Activated T-helper 1 cell treated with anti-CD3 and anti-CD28 coated beads, Interleukin-12 subunit alpha, Interleukin-12 subunit beta, Interleukin-2, Interleukin-4 antibody, amounts not matched to agents 30 ng/mL and 10 ng/mL and 1 ng/mL, durations not matched to agents 14 hours and 24 hours and 36 hours (primary cell): ENCODE data around the gene ARHGAP31. TPM values are rescaled to one million over a fixed set of nuclear protein-coding genes. Genes with fewer than 3 reads are reported as not detected.
"Not testable (repeated sequence)": the region's sequence is repeated elsewhere in the genome, so short reads cannot be mapped to it uniquely, and the experiment has no call there.

Experiments used
- DNase-seq: peaks from one replicate; pipeline ENCODE4 v3.0.0; 2021; ENCODE audit warnings: low spot score
- H3K27ac Mint-ChIP-seq: one replicate; pipeline ENCODE4 v1.8.0; 2021; ENCODE audit warnings: mild to moderate bottlenecking, mixed read lengths
- H3K27me3 Mint-ChIP-seq: one replicate; pipeline ENCODE4 v1.8.0; 2022; ENCODE audit warnings: mild to moderate bottlenecking, moderate library complexity, mixed read lengths; ENCODE audit not compliant: insufficient read depth
- H3K36me3 Mint-ChIP-seq: one replicate; pipeline ENCODE4 v1.8.0; 2021; ENCODE audit warnings: low read depth, mixed read lengths
- H3K4me1 Mint-ChIP-seq: one replicate; pipeline ENCODE4 v1.8.0; 2021; ENCODE audit warnings: low read depth, mixed read lengths
- H3K4me3 Mint-ChIP-seq: one replicate; pipeline ENCODE4 v1.8.0; 2021; ENCODE audit warnings: mild to moderate bottlenecking, moderate library complexity, mixed read lengths
- H3K9me3 Mint-ChIP-seq: one replicate; pipeline ENCODE4 v1.8.0; 2021; ENCODE audit warnings: mixed read lengths
- intact Hi-C: fragments of 100-400 bp; cut with micrococcal nuclease; formaldehyde crosslinking; loops from one replicate; pipeline ENCODE4 v1.15.1; 2024
- total RNA-seq: library from RNA; stranded (reverse); gene quantifications from 2 replicates; pipeline ENCODE4 v1.2.3, GENCODE V29; 2022

Gene ARHGAP31, protein sequence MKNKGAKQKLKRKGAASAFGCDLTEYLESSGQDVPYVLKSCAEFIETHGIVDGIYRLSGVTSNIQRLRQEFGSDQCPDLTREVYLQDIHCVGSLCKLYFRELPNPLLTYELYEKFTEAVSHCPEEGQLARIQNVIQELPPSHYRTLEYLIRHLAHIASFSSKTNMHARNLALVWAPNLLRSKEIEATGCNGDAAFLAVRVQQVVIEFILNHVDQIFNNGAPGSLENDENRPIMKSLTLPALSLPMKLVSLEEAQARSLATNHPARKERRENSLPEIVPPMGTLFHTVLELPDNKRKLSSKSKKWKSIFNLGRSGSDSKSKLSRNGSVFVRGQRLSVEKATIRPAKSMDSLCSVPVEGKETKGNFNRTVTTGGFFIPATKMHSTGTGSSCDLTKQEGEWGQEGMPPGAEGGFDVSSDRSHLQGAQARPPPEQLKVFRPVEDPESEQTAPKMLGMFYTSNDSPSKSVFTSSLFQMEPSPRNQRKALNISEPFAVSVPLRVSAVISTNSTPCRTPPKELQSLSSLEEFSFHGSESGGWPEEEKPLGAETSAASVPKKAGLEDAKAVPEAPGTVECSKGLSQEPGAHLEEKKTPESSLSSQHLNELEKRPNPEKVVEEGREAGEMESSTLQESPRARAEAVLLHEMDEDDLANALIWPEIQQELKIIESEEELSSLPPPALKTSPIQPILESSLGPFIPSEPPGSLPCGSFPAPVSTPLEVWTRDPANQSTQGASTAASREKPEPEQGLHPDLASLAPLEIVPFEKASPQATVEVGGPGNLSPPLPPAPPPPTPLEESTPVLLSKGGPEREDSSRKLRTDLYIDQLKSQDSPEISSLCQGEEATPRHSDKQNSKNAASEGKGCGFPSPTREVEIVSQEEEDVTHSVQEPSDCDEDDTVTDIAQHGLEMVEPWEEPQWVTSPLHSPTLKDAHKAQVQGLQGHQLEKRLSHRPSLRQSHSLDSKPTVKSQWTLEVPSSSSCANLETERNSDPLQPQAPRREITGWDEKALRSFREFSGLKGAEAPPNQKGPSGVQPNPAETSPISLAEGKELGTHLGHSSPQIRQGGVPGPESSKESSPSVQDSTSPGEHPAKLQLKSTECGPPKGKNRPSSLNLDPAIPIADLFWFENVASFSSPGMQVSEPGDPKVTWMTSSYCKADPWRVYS (N-terminal part only)
- 7.5 and 8.0 TPM in 2 replicates for total RNA-seq

DNA sequence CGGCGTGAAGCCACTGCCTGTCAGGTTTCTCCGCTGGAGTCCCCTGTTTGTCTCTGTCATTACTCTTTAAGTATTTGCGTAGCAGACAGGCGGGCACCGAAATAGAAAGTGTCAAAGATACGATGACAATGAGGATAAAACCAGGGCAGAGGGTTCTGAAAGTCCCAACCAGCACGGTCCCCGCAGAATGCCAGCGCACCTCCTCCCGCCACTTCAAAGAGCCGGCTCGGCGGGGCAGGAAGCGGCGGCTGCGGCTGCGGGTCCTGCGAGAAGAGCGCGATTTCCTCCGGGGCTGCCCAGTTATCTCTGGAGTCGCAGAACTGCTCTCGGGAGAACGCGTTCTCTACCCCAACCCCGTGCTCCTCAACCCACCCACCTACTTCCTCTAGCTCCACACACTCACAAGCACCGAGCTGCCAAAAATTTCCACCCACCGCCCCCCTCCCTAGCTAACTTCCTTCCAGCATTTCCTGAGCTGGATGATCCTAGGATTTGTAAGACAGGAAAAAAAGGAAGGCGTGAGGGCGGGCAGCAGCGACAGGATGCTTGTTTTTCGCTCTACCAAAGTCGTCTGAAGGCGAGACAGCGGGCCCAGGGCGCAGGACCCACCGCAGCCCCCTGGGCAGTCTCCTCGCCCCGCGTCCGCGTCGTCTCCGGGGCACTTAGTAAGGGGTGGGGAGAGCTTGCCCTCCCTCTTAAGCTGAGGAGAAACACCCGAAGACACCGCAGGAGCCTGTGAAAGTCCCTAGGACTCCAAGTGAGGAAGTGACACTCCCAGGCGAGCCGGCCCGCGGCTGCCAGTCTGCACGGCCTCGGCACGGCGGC is at the start of gene ARHGAP31:
Gene ARHGAP31 (plus strand): TSS at position 513 of the 825 bp plus-strand sequence. CDS start 522 bp downstream, outside the sequence.
- intact Hi-C loops, result loop anchor here (1.0 to 5.0 kb wide), 11 partner anchors 19 to 1053 kb away; partner anchors contain the start of genes COX17, GSK3B, LRRC58 and TIMMDC1
- H3K4me1 Mint-ChIP-seq, result peaks cover 55% of the 10 kb centered on the region
- peaks cover 15% of the 10 kb centered on the region for H3K36me3 Mint-ChIP-seq
- peak within 1 kb of the TSS; percentile 85 for H3K4me3 Mint-ChIP-seq
- DNase-seq, result peak; percentile 82
- peak within 1 kb of the TSS; percentile 78 for H3K27ac Mint-ChIP-seq
- H3K9me3 Mint-ChIP-seq, result no peaks in the 10 kb centered on the region
- H3K27me3 Mint-ChIP-seq, result peaks cover 42% of the 10 kb centered on the region

GRCh38 chr3:119245778-119246177 is 48.4 kb upstream of the ARHGAP31 start:
- H3K27ac Mint-ChIP-seq, result no peak overlapping the region
- no peaks in the 10 kb centered on the region for H3K36me3 Mint-ChIP-seq
- intact Hi-C loops, result no loop called here
- no peak overlapping the region for H3K4me3 Mint-ChIP-seq
- peaks cover 7% of the 10 kb centered on the region for H3K4me1 Mint-ChIP-seq
- H3K9me3 Mint-ChIP-seq, result peaks cover 24% of the 10 kb centered on the region
- H3K27me3 Mint-ChIP-seq, result peaks cover 6% of the 10 kb centered on the region
- DNase-seq, result no peak

- intact Hi-C loops, result no loop called here
- Mint-ChIP-seq H3K27ac (no peak overlapping the region), H3K4me3 (no peak overlapping the region), H3K4me1 (peaks cover 10% of the 10 kb centered on the region), H3K9me3 (no peaks in the 10 kb centered on the region), H3K36me3 (no peaks in the 10 kb centered on the region), H3K27me3 (peaks cover 14% of the 10 kb centered on the region)
- no peak for DNase-seq
These were observed 39.0 kb upstream of the ARHGAP31 start for GRCh38 chr3:119255214-119255613.

DNA sequence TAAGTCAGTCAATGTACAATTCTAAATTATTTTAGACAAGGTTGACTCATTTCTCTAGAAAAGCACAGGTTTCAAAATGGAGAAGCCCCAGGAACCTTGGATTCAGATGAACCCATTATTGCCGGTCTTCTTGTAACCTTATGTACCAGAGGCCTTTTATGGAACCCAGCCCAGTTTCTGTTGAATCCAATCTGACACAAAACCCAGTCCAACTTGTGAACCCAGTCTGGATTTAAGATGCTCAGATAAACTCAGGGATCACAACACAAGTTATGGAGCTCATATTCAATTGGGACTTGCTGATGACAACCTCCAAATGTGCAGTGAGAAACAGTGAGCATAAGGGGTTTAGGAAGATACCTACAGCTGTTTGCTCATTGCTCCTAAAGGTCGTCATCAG is 37.1 kb upstream of the ARHGAP31 start:
- Mint-ChIP-seq H3K36me3 (no peaks in the 10 kb centered on the region), H3K27ac (no peak overlapping the region), H3K4me3 (no peak overlapping the region), H3K27me3 (peaks cover 6% of the 10 kb centered on the region), H3K4me1 (peaks cover 14% of the 10 kb centered on the region), H3K9me3 (no peaks in the 10 kb centered on the region)
- DNase-seq, result no peak
- intact Hi-C loops, result no loop called here

- H3K36me3 Mint-ChIP-seq, result no peaks in the 10 kb centered on the region
- intact Hi-C loops, result no loop called here
- no peak overlapping the region for H3K4me3 Mint-ChIP-seq
- H3K4me1 Mint-ChIP-seq, result peaks cover 14% of the 10 kb centered on the region
- peaks cover 6% of the 10 kb centered on the region for H3K27me3 Mint-ChIP-seq
- no peak for DNase-seq
- H3K9me3 Mint-ChIP-seq, result no peaks in the 10 kb centered on the region
- no peak overlapping the region for H3K27ac Mint-ChIP-seq
These were observed 36.4 kb upstream of the ARHGAP31 start for GRCh38 chr3:119257654-119258410.

- no peak overlapping the region for H3K27ac Mint-ChIP-seq
- no peaks in the 10 kb centered on the region for H3K36me3 Mint-ChIP-seq
- intact Hi-C loops, result no loop called here
- peaks cover 14% of the 10 kb centered on the region for H3K4me1 Mint-ChIP-seq
- H3K9me3 Mint-ChIP-seq, result no peaks in the 10 kb centered on the region
- no peak overlapping the region for H3K4me3 Mint-ChIP-seq
- DNase-seq, result no peak
- H3K27me3 Mint-ChIP-seq, result peaks cover 14% of the 10 kb centered on the region
These were observed 35.3 kb upstream of the ARHGAP31 start for GRCh38 chr3:119258915-119259314.

DNA sequence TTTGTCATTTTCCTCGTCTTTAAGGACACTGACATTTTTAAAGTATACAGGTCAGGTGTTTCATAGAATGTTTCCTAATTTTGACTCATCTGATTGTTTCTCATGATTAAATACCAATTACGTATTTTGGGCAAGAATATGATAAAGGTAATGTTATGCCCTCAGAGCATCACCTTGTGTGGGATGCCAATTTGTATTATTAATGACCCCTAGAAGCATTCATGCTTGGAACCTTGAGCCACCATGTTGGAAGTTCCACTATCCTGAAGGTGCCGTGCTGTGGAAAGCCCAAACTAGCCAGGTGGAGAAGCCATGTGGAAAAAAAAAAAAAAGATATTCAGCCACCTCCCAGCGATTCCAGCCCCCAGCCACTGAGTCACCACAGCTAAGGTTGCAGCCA is 34.4 kb upstream of the ARHGAP31 start:
- H3K36me3 Mint-ChIP-seq, result no peaks in the 10 kb centered on the region
- H3K4me3 Mint-ChIP-seq, result no peak overlapping the region

DNA sequence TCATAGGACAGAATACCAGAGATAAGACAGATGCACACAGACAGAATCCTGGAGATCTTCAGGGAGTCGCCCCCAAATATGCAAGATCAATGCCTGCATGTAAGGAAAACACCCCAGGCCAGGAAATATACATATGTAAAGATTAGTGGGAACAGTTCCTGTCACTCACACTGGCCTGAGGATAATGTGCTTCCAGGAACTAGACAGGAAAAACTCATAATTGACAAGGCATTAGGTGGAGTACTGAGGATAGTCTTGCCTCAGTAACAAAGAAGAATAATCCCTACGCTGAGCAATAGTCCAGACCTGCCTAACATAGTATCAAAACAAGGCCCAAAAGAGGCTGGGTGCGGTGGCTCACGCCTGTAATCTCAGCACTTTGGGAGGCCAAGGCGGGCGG is 33.1 kb upstream of the ARHGAP31 start:
- no peak for DNase-seq
- Mint-ChIP-seq H3K36me3 (no peaks in the 10 kb centered on the region), H3K27ac (no peak overlapping the region), H3K4me1 (peaks cover 14% of the 10 kb centered on the region), H3K27me3 (peaks cover 17% of the 10 kb centered on the region), H3K4me3 (no peak overlapping the region), H3K9me3 (no peaks in the 10 kb centered on the region)
- intact Hi-C loops, result no loop called here

More for the DNA sequence above, 34.4 kb upstream of the ARHGAP31 start:
- Mint-ChIP-seq H3K9me3 (no peaks in the 10 kb centered on the region), H3K4me1 (peaks cover 14% of the 10 kb centered on the region), H3K27me3 (peaks cover 14% of the 10 kb centered on the region), H3K27ac (no peak overlapping the region)
- no peak for DNase-seq
- intact Hi-C loops, result no loop called here

DNA sequence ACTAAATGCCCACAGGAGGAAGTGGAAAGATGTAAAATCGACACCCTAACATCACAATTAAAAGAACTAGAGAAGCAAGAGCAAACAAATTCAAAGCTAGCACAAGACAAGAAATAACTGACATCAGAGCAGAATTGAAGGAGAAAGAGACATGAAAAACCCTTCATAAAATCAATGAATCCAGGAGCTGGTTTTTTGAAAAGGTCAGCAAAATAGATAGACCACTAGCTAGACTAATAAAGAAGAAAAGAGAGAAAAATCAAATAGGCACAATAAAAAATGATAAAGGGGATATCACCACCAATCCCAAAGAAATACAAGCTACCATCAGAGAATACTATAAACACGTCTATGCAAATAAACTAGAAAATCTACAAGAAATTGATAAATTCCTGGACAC is 24.0 kb upstream of the ARHGAP31 start:
- intact Hi-C loops, H3K27ac Mint-ChIP-seq, H3K36me3 Mint-ChIP-seq, H3K4me1 Mint-ChIP-seq, DNase-seq, H3K4me3 Mint-ChIP-seq: not testable (repeated sequence)
- peaks cover 21% of the 10 kb centered on the region for H3K9me3 Mint-ChIP-seq
- H3K27me3 Mint-ChIP-seq, result peaks cover 50% of the 10 kb centered on the region

GRCh38 chr3:119276680-119277079 is 17.5 kb upstream of the ARHGAP31 start:
- Mint-ChIP-seq H3K4me1 (peaks cover 5% of the 10 kb centered on the region), H3K9me3 (peaks cover 3% of the 10 kb centered on the region), H3K27me3 (peaks cover 22% of the 10 kb centered on the region), H3K36me3 (no peaks in the 10 kb centered on the region), H3K4me3 (no peak overlapping the region), H3K27ac (no peak overlapping the region)
- no peak for DNase-seq
- intact Hi-C loops, result loop anchor here (5.0 kb wide), 1 partner anchor 46 kb away; no protein-coding TSS in a partner anchor

- Mint-ChIP-seq H3K36me3 (peaks cover 4% of the 10 kb centered on the region), H3K4me1 (peaks cover 5% of the 10 kb centered on the region), H3K4me3 (no peak overlapping the region), H3K27me3 (peaks cover 7% of the 10 kb centered on the region), H3K9me3 (peaks cover 21% of the 10 kb centered on the region), H3K27ac (no peak overlapping the region)
- no peak for DNase-seq
- intact Hi-C loops, result loop anchor here (5.0 kb wide), 1 partner anchor 43 kb away; no protein-coding TSS in a partner anchor
These were observed 15.1 kb upstream of the ARHGAP31 start for GRCh38 chr3:119279101-119279554.
